Glutamatergic neuron (in vitro differentiated cells): Measurements from ENCODE around the gene RBM17. TPM values are rescaled to one million over a fixed set of nuclear protein-coding genes. Genes with fewer than 3 reads are reported as not detected.
A peak's percentile ranks its signal among the peaks of the same experiment; 100 is the strongest.

ENCODE experiments used
- DNase-seq: peaks from one replicate; pipeline ENCODE4 v3.0.0; 2022
- H3K27ac Mint-ChIP-seq: one replicate; pipeline ENCODE4 v1.8.0; 2020; ENCODE audit warnings: mild to moderate bottlenecking, mixed read lengths, inconsistent platforms; ENCODE audit not compliant: unreplicated experiment
- H3K27me3 Mint-ChIP-seq: one replicate; pipeline ENCODE4 v1.8.0; 2020; ENCODE audit warnings: mild to moderate bottlenecking, moderate library complexity, mixed read lengths, inconsistent platforms; ENCODE audit not compliant: unreplicated experiment
- H3K36me3 Mint-ChIP-seq: one replicate; pipeline ENCODE4 v1.8.0; 2020; ENCODE audit warnings: mild to moderate bottlenecking, mixed read lengths, inconsistent platforms; ENCODE audit not compliant: unreplicated experiment
- H3K4me1 Mint-ChIP-seq: one replicate; pipeline ENCODE4 v1.8.0; 2020; ENCODE audit warnings: mild to moderate bottlenecking, low read depth, mixed read lengths, inconsistent platforms; ENCODE audit not compliant: unreplicated experiment
- H3K4me3 Mint-ChIP-seq: one replicate; pipeline ENCODE4 v1.8.0; 2020; ENCODE audit warnings: mild to moderate bottlenecking, mixed read lengths, inconsistent platforms; ENCODE audit not compliant: unreplicated experiment
- H3K9me3 Mint-ChIP-seq: one replicate; pipeline ENCODE4 v1.8.0; 2020; ENCODE audit warnings: mild to moderate bottlenecking, moderate library complexity, mixed read lengths, inconsistent platforms; ENCODE audit not compliant: unreplicated experiment
- total RNA-seq: library from RNA; stranded (reverse); fragmentation: NEBNext Ultra II Directional; extraction: Animal tissue kit (Norgen Biotek cat#: 25700); gene quantifications from one replicate; pipeline ENCODE4 v1.2.1, GENCODE V29; 2021; ENCODE audit not compliant: unreplicated experiment
- TF ChIP-seq, protein P1 (sequence below): fragments of 200-600 bp; sonication (generic); IDR thresholded peaks from one replicate; pipeline ENCODE4 v1.5.0; 2021; ENCODE audit not compliant: partially characterized antibody, unreplicated experiment

Gene RBM17
- total RNA-seq, 1 donor from 2014 or later, result 171 TPM

DNA sequence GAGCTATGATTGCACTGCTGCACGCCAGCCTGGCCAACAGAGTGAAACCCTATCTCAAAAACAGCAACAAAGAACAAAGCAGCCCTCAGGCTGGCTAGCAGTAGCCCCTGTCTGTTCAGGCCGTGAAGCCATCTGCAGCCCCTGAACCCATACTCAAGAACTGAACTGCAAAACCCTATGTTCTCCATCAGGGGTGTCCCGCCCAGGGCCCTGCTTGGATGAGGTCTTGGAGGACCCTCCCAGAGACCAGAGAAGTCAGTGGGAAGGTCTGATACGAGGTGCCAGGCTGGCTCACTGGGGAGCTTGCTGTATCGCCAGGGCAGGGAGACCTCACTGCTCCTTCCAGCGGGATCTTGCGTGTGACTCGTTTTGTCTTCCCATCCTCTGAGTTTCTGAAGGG is 39.3 kb downstream of the RBM17 start:
- Mint-ChIP-seq H3K9me3 (no peaks in the 10 kb centered on the region), H3K27me3 (no peaks in the 10 kb centered on the region), H3K27ac (no peak overlapping the region), H3K4me3 (no peak overlapping the region), H3K36me3 (no peaks in the 10 kb centered on the region), H3K4me1 (peaks cover 6% of the 10 kb centered on the region)
- DNase-seq, result no peak
- TF ChIP-seq, protein P1, sequence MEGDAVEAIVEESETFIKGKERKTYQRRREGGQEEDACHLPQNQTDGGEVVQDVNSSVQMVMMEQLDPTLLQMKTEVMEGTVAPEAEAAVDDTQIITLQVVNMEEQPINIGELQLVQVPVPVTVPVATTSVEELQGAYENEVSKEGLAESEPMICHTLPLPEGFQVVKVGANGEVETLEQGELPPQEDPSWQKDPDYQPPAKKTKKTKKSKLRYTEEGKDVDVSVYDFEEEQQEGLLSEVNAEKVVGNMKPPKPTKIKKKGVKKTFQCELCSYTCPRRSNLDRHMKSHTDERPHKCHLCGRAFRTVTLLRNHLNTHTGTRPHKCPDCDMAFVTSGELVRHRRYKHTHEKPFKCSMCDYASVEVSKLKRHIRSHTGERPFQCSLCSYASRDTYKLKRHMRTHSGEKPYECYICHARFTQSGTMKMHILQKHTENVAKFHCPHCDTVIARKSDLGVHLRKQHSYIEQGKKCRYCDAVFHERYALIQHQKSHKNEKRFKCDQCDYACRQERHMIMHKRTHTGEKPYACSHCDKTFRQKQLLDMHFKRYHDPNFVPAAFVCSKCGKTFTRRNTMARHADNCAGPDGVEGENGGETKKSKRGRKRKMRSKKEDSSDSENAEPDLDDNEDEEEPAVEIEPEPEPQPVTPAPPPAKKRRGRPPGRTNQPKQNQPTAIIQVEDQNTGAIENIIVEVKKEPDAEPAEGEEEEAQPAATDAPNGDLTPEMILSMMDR, result no peak

DNA sequence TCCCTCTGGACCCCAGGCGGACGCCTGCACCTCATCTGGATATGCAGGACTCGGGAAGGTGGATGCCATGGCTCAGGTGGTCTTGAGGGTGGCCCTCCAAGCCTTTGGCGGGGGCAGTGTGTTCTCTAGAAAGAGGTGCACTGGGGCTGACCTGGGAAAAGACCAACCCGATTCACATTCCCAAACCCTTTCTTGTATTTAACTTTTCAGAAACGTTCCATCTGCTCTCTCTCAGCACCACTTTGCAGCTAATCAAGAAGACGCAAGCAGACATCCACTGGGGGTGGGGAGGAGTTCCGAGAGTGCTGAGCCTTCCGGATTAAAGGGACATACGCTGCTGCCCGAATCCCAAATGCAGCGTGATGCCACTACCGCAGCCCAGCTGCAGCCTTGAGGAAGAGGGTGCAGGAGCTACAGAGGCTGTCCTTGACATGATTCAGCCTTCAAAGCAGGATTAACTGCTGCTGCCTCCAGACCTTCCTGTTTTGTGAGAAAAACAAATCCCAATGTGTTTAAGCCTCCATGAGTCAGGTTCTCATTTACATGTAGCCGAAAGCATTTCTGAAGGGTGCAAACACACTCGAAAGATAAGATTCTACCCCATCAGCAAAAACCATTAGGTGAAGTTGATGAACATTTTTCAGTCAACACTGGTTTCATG is 39.9 kb downstream of the RBM17 start:
- H3K4me1 Mint-ChIP-seq, result peaks cover 7% of the 10 kb centered on the region
- H3K27ac Mint-ChIP-seq, result peak overlapping the region; percentile 26
- H3K36me3 Mint-ChIP-seq, result no peaks in the 10 kb centered on the region
- H3K9me3 Mint-ChIP-seq, result no peaks in the 10 kb centered on the region
- no peak overlapping the region for H3K4me3 Mint-ChIP-seq
- no peak for DNase-seq
- TF ChIP-seq, protein P1, result no peak
- no peaks in the 10 kb centered on the region for H3K27me3 Mint-ChIP-seq

DNA sequence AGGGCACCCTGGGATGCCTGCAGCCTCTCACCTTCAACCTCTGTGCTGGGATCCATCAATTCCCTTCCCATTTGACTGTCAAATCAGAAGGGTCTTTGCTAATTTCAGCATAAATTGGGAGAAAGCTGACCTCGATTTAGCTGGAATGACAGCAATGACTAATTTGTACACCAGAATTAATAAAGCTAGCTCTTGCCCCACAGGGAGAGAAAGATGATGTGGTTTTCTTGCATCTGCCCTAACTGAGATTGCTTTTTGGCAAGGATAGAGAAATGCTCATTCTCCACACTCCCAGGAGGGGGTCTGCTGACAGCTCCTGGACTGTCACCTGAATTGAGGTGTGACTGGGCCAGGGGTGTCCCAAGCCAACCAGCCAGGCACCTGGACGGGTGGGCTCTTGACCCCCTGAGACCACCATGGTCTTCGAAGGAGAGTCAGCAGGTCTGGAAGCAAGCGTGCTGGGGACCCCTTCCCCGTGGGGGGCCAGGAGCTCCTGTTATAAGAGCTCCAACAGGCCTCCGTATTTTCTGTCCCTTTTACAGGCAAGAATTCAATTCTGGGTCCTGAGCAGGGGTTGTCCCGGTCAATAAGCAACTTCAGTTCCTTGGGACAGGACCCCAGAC is 42.1 kb downstream of the RBM17 start:
- no peaks in the 10 kb centered on the region for H3K36me3 Mint-ChIP-seq
- DNase-seq, result no peak
- TF ChIP-seq, protein P1, result no peak
- H3K27ac Mint-ChIP-seq, result no peak overlapping the region
- H3K4me1 Mint-ChIP-seq, result peaks cover 17% of the 10 kb centered on the region
- no peaks in the 10 kb centered on the region for H3K9me3 Mint-ChIP-seq
- no peak overlapping the region for H3K4me3 Mint-ChIP-seq
- H3K27me3 Mint-ChIP-seq, result no peaks in the 10 kb centered on the region

DNA sequence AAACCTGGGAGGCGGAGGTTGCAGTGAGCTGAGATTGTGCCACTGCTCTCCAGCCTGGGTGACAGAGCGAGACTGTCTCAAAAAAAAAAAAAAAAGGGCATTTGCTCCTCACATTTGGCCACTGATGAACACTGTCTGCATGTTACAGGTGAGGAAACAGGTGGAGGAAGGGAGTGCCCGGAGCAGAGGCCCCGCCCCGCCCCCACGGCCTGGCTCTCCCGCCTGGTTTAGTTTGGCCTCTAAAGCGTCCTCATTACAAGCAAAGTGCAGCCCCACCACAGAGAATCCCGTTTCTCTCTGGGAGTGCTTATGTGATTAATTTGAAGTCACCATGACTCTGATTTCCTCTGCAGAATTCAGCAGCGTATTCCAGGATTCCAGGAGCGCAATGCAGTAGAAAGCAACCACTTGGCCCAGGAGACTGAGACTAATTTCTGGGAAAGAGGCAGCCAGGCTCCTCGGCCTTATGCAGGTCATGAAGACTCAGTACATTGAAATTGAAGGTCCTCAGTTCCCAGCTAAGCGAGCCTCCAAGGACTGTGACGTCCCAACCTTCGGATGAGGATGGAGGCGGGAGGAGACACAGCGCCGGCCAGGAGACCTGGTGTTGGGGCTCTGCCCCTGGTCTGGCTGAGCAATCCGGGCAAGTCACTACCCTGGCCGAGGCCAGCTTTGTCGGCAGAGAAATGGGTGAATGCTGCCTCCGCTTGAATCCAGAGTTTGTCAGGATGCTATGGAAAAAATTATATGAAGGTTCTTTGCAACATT is 44.7 kb downstream of the RBM17 start:
- DNase-seq, result no peak
- Mint-ChIP-seq H3K4me1 (peaks cover 17% of the 10 kb centered on the region), H3K27ac (no peak overlapping the region)

More for the DNA sequence above, 44.7 kb downstream of the RBM17 start:
- no peaks in the 10 kb centered on the region for H3K27me3 Mint-ChIP-seq
- H3K4me3 Mint-ChIP-seq, result no peak overlapping the region
- H3K9me3 Mint-ChIP-seq, result no peaks in the 10 kb centered on the region
- TF ChIP-seq, protein P1, result no peak
- H3K36me3 Mint-ChIP-seq, result no peaks in the 10 kb centered on the region
